HL-60 (cell line): ENCODE results near the gene NR3C1.

Source experiments
- DNase-seq, 2 experiments: peaks; one replicate each; pipeline ENCODE4 v3.0.0-alpha.2; 2010 to 2020; ENCODE audit warnings: low read depth in 1 of 2, low spot score in 1 of 2
- H3K27ac ChIP-seq: fragments of 250-450 bp; sonication (Bioruptor Pico); replicated peaks from 2 replicates; pipeline ENCODE4 v1.5.1; 2020; ENCODE audit warnings: mild to moderate bottlenecking, moderate library complexity
- H3K27me3 ChIP-seq: fragments of 250-450 bp; sonication (Bioruptor Pico); 2 replicates; pipeline ENCODE4 v1.5.1; 2021; ENCODE audit warnings: mild to moderate bottlenecking, moderate library complexity; ENCODE audit not compliant: insufficient read depth, poor library complexity, severe bottlenecking
- H3K4me3 ChIP-seq: replicated peaks from 2 replicates; pipeline ENCODE4 v1.5.1; 2011; ENCODE audit warnings: mild to moderate bottlenecking, control low read depth, low read length; ENCODE audit not compliant: insufficient read depth
- GABPA ChIP-seq: IDR thresholded peaks from 2 replicates; pipeline ENCODE4 v1.6.1; 2012; ENCODE audit warnings: low read depth
- POLR2AphosphoS5 ChIP-seq: IDR thresholded peaks from 2 replicates; pipeline ENCODE4 v1.6.1; 2012; ENCODE audit warnings: low read depth
- SPI1 ChIP-seq: IDR thresholded peaks from 2 replicates; pipeline ENCODE4 v1.6.1; 2012; ENCODE audit warnings: low read depth, mild to moderate bottlenecking, borderline replicate concordance
- TF ChIP-seq, protein P1 (sequence below): IDR thresholded peaks from one replicate; pipeline ENCODE4 v1.5.1; 2011; ENCODE audit warnings: low read length, control low read depth, inconsistent platforms; ENCODE audit not compliant: insufficient read depth
- TF ChIP-seq, protein P2 (sequence below): IDR thresholded peaks from 2 replicates; pipeline ENCODE4 v1.6.1; 2012; ENCODE audit warnings: low read depth; ENCODE audit not compliant: insufficient replicate concordance

The NR3C1 gene

DNA sequence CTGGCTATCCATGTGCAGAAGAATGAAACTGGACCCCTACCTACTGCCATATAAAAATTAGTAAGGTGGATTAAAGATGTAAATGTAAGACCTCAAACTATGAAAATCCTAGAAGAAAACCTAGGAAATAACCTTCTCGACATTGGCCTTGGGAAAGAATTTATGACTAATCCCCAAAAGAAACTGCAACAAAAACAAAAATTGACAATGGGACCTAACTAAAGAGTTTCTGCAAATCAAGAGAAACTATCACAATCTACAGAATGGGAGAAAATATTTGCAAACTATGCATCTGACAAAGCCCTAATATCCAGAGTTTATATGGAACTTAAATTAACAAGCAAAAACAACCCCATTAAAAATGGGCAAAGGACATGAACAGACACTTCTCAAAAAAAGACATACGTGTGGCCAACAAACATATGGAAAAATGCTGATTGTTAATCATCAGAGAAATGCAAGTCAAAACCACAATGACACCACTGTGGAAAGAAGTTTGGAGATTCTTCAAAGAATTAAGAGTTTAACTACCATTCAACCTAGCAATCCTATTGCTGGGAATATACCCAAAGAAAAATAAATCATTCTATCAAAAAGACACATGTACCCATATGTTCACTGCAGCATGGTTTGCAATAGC lies 98.5 kb downstream of the NR3C1 start:
- Histone ChIP-seq H3K4me3 (no peak overlapping the region), H3K27ac (no peak overlapping the region), H3K27me3 (no peaks in the 10 kb centered on the region)
- no peak for DNase-seq
- TF ChIP-seq, protein P1, sequence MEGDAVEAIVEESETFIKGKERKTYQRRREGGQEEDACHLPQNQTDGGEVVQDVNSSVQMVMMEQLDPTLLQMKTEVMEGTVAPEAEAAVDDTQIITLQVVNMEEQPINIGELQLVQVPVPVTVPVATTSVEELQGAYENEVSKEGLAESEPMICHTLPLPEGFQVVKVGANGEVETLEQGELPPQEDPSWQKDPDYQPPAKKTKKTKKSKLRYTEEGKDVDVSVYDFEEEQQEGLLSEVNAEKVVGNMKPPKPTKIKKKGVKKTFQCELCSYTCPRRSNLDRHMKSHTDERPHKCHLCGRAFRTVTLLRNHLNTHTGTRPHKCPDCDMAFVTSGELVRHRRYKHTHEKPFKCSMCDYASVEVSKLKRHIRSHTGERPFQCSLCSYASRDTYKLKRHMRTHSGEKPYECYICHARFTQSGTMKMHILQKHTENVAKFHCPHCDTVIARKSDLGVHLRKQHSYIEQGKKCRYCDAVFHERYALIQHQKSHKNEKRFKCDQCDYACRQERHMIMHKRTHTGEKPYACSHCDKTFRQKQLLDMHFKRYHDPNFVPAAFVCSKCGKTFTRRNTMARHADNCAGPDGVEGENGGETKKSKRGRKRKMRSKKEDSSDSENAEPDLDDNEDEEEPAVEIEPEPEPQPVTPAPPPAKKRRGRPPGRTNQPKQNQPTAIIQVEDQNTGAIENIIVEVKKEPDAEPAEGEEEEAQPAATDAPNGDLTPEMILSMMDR: no peak
- no peak for TF ChIP-seq POLR2AphosphoS5
- TF ChIP-seq, protein P2, sequence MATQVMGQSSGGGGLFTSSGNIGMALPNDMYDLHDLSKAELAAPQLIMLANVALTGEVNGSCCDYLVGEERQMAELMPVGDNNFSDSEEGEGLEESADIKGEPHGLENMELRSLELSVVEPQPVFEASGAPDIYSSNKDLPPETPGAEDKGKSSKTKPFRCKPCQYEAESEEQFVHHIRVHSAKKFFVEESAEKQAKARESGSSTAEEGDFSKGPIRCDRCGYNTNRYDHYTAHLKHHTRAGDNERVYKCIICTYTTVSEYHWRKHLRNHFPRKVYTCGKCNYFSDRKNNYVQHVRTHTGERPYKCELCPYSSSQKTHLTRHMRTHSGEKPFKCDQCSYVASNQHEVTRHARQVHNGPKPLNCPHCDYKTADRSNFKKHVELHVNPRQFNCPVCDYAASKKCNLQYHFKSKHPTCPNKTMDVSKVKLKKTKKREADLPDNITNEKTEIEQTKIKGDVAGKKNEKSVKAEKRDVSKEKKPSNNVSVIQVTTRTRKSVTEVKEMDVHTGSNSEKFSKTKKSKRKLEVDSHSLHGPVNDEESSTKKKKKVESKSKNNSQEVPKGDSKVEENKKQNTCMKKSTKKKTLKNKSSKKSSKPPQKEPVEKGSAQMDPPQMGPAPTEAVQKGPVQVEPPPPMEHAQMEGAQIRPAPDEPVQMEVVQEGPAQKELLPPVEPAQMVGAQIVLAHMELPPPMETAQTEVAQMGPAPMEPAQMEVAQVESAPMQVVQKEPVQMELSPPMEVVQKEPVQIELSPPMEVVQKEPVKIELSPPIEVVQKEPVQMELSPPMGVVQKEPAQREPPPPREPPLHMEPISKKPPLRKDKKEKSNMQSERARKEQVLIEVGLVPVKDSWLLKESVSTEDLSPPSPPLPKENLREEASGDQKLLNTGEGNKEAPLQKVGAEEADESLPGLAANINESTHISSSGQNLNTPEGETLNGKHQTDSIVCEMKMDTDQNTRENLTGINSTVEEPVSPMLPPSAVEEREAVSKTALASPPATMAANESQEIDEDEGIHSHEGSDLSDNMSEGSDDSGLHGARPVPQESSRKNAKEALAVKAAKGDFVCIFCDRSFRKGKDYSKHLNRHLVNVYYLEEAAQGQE: no peak
- no peak for TF ChIP-seq SPI1
- no peak for TF ChIP-seq GABPA

DNA sequence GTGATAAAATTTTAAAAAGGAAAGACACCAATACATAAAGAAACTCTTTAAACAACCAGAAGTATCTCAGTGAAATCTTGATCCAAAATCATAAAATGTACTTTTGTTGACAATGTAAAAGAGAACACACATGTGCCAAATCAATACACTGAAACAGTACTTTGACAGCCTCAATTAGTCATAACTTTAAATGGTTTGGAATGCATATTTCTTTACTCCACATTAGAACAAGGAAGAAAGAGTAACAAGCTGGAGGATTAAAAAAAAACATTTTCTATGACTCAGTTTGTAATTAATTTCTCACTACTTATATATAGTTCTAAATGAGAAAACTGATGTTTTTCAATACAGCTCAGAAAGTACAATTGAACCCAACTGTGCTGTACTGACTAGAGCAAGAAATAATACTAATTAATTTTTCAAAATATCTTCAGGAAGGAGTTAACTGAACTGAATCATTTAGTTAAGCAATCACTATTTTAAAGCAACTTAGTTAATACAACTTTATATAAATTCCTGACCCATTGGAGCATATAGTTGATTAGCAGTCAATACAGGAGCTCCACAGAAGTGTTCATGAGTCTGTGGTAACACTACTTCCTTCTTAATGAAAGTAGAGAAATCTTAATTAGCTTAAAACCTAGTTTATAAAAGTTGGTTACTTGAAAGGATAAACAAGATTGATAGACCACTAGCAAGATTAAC lies 101.0 kb downstream of the NR3C1 start:
- H3K4me3 ChIP-seq: no peak overlapping the region
- no peak for DNase-seq
- no peak for TF ChIP-seq SPI1
- TF ChIP-seq POLR2AphosphoS5: no peak
- TF ChIP-seq GABPA: no peak
- no peak overlapping the region for H3K27ac ChIP-seq
- no peaks in the 10 kb centered on the region for H3K27me3 ChIP-seq

DNA sequence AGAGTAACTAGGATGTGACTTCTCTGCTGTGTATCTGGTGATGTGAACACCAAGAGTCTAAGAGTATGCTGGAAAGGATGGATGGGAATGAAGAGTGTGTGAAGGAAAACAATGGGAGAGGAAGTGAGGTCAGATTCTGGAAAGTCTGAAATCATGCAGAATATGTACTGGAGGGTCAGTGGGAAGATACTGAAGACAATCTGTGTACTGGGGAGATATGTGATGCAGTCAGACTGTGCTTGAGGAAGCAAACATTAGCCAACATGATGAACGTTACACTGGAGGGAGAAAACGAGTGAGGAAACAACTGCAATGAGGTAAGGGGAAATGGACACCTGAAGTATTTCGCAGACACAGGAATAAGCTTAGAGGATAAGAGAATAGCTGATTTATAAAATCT lies 105.7 kb downstream of the NR3C1 start:
- H3K27ac ChIP-seq: no peak overlapping the region
- TF ChIP-seq GABPA (no peak), SPI1 (no peak), POLR2AphosphoS5 (no peak)
- TF ChIP-seq, protein P1: no peak
- TF ChIP-seq, protein P2: no peak
- no peaks in the 10 kb centered on the region for H3K27me3 ChIP-seq
- no peak overlapping the region for H3K4me3 ChIP-seq
- peak in 1 of 2 experiments; percentile 21 for DNase-seq

DNA sequence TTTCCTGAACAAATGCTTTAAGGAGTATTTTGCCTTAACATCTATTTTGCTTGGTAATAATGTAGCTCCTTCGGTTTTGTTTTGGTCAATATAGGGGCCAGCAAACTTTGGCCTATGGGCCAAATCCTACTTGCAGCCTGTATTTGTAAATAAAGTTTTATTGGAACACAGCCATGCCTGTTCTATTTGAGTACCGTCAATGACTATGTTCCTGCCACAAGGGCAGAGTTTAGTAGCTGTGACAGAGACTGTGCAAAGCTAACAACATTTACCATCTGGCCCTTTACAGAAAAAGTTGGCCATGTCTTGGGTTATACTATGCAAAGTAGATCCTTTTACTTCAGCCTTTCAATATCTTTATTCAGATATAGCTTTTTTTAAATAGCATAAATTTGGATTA lies 113.4 kb downstream of the NR3C1 start:
- no peak overlapping the region for H3K27ac ChIP-seq
- no peaks in the 10 kb centered on the region for H3K27me3 ChIP-seq
- DNase-seq: no peak
- no peak overlapping the region for H3K4me3 ChIP-seq
- TF ChIP-seq, protein P2: no peak
- TF ChIP-seq POLR2AphosphoS5 (no peak), GABPA (no peak), SPI1 (no peak)
- TF ChIP-seq, protein P1: no peak
